CD4-positive, alpha-beta T cell treated with Interferon alpha-2 for 1 hour (primary cell): Measurements from ENCODE around the gene MUC5AC.
"Not testable (repeated sequence)": the region's sequence is repeated elsewhere in the genome, so short reads cannot be mapped to it uniquely, and the experiment has no call there.

Experiments used
- DNase-seq, 2 donors: peaks; one replicate each; pipeline ENCODE4 v3.0.0-alpha.2; 2020 to 2022

MUC5AC gene, protein sequence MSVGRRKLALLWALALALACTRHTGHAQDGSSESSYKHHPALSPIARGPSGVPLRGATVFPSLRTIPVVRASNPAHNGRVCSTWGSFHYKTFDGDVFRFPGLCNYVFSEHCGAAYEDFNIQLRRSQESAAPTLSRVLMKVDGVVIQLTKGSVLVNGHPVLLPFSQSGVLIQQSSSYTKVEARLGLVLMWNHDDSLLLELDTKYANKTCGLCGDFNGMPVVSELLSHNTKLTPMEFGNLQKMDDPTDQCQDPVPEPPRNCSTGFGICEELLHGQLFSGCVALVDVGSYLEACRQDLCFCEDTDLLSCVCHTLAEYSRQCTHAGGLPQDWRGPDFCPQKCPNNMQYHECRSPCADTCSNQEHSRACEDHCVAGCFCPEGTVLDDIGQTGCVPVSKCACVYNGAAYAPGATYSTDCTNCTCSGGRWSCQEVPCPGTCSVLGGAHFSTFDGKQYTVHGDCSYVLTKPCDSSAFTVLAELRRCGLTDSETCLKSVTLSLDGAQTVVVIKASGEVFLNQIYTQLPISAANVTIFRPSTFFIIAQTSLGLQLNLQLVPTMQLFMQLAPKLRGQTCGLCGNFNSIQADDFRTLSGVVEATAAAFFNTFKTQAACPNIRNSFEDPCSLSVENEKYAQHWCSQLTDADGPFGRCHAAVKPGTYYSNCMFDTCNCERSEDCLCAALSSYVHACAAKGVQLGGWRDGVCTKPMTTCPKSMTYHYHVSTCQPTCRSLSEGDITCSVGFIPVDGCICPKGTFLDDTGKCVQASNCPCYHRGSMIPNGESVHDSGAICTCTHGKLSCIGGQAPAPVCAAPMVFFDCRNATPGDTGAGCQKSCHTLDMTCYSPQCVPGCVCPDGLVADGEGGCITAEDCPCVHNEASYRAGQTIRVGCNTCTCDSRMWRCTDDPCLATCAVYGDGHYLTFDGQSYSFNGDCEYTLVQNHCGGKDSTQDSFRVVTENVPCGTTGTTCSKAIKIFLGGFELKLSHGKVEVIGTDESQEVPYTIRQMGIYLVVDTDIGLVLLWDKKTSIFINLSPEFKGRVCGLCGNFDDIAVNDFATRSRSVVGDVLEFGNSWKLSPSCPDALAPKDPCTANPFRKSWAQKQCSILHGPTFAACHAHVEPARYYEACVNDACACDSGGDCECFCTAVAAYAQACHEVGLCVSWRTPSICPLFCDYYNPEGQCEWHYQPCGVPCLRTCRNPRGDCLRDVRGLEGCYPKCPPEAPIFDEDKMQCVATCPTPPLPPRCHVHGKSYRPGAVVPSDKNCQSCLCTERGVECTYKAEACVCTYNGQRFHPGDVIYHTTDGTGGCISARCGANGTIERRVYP (N-terminal part only)

GRCh38 chr11:1157645-1158591, at the start of gene MUC5AC:
TSS of gene MUC5AC (plus strand) at chr11:1157953. CDS start at chr11:1158000, 47 bp downstream.
- no peak for DNase-seq

- DNase-seq: no peak
These were observed 49.4 kb upstream of the MUC5AC start for GRCh38 chr11:1108246-1108900.

DNA sequence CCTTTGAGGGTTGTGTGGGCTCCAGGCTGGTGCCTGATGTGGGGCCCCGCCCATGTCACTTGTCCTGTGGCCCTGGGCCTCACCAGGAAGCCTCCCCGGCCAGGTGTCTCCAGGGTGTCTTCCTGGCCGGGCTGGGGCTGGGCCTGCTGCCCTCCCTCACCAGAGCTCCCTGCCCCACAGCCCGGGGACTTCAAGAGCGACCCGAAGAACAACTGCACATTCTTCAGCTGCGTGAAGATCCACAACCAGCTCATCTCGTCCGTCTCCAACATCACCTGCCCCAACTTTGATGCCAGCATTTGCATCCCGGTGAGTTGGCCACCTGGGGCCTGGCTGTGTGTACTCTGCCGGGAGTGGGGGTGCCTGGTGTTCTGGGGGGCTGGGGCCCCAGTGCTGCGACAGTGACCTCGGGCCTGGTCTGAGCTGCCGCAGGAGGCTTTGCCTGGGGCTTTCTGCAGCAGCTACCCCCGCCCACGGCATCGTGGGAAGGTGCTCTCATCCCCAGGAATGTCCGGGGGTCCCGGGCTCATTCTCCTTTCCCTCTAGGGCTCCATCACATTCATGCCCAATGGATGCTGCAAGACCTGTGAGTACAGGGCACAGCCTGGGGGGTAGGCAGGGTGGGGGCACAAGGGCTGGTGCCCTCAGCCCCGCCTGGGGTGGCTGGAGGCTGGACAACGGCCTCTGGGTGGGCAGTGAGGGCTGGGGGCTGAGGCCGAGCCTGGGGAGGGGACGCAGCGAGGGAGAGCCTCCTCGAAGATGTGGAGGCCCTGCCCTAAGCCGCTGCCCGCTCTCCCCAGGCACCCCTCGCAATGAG, 48.4 kb upstream of the MUC5AC start:
- no peak for DNase-seq

- DNase-seq: no peak
These were observed 47.6 kb upstream of the MUC5AC start for GRCh38 chr11:1109918-1110705.

- no peak for DNase-seq
These were observed 46.1 kb upstream of the MUC5AC start for GRCh38 chr11:1111545-1112212.

DNA sequence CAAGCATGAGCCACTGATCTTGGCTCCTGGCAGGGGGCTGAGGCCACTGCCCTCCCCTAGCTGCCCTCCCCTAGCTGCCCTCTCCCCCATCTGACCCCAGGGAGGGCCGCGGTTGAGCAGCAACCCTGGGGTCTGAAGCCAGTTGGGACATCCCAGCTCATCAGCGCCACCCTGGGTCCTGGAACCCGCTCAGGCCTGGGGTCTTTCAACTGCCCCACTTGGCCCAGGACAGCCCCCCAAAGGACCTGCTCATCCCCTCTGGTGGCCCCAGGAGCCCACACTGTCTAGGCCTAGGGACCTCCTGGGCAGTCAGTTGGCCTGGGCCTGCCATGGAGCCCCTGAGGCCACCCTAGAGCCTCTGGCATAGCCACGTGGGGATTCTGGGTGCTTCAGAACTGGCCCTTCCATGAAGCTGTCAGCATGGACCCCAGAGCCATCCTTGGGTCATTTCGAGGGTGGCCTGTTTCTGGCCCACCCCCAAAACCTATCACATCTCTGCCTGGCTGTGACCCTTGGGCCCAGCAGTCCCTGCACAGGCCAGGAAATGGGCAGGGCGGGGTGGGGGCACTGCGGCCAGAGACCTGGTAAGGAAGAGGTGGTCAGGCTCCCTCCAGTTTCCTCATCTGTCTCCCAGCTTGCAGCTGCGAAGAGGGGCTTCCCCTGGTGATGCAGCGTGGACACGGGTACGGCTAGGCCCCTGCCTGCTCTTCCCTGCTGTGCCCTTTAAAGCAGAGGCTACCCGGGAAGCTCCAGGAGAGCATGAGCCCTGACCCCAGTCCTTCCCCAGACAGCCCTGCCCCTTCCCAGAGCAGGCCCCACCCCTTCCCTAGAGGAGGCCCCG, 45.2 kb upstream of the MUC5AC start:
- no peak for DNase-seq

DNA sequence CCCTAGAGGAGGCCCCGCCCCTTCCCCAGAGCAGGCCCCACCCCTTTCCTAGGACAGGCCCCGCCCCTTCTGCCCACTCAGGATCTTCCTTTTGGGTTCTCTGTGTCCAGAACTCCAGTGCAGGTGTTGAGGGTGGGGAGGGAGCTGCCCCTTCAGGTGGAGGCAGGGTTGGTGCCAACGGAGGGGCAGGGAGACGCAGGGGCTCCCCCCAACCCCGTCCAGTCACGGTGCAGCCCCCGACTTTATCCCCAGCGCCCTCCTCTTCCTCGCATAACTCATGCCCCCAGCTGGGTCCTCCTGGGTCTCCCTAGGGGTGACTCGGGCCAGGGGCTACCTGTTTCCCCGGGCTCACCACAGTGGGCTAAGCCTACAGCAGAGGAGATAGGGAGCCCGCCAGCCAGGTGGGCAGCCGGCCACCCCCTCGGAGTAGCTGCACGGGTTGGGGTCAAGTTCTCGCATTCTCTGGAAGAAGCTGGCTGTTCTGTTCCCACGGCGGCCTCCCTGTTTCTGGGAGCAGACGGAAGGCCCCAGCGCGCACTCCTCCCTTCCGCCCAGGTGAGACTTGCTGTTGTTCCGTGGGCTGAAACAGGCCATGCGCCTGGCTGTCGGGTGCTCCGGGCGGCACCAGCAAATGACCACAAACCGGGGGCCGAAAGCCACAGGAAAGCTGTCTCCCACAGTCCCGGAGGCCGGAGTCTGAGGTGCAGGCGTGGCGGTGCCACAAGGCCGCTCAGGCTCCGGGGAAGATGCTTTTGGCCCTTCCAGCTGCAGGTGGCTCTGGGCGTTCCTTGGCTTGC, 44.1 kb upstream of the MUC5AC start:
- DNase-seq: no peak

- DNase-seq: not testable (repeated sequence)
These were observed 42.5 kb upstream of the MUC5AC start for GRCh38 chr11:1115292-1115691.

DNA sequence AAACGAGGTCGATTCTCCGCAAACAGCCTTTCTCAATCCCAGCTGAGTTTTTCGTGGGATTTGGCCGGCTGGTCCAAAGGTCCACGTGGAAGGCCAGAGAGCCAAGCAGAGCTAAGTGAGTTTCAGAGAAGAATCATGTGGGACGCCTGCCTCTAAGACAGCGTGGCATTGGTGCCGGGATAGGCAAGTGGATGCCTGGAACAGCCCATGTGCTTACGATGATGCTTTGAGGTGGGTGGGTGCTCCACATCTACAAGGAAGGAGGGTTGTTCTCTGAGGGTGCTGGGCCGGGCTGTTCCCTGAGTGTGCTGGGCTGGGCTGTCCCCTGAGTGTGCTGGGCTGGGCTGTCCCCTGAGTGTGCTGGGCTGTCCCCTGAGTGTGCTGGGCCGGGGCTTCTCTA, 41.6 kb upstream of the MUC5AC start:
- no peak for DNase-seq

- no peak for DNase-seq
These were observed 40.9 kb upstream of the MUC5AC start for GRCh38 chr11:1116666-1117390.

DNA sequence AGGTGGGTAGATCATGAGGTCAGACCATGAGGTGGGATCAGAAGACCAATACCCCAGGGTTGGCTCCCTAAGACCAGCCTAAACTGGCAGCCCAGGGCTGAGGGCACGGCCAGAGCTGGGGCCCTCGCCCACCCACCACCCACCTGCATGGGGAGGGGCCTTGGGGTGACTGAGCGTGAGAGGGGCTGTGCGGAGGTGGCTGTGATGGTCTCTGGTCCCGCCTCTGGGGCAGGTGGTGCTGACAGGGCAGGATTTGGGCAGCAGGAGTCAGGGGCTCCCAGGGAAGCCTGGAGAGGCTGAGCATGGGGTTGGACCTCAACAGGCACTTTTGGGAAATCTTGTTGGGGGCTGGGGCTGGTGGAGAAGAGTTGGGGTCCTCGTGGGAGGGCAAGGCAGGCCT, 39.8 kb upstream of the MUC5AC start:
- DNase-seq: no peak

DNA sequence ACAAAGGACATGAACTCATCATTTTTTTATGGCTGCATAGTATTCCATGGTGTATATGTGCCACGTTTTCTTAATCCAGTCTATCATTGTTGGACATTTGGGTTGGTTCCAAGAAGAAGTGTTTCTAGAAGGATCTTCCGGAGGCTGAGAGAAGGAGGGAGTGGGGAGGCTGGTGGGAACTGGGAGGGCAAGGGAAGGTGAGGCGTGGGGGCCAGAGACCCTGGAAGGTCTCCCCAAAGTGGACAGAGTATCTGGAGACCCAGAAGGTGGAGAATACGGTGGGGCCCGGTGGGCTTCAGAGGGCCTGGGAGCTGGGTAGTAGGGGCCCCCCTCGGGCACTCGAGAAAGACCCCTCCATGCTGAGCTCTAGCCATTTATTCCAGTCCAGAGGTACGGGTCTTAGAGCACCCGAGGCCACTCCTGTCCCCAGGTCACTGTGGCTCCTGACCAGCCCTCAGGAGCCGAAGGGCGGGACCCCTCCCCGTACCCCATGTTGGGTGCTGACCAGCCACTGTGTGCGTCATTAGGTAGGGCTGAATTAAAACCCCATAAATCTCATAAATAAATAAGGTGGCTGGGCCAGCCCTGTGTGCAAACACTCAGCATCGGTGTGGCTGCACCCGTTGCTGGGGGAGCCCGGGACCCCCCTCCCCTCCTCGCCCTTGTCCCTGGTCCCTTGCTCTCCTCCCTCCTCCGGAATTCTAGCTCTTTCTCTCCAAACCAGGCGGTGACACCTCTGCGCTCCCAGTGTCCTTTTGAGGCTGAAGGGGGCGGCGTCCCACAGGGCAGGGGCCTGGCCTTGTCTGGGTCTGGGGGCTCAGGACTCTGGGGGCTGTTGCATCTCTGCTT, 38.8 kb upstream of the MUC5AC start:
- DNase-seq: no peak

DNA sequence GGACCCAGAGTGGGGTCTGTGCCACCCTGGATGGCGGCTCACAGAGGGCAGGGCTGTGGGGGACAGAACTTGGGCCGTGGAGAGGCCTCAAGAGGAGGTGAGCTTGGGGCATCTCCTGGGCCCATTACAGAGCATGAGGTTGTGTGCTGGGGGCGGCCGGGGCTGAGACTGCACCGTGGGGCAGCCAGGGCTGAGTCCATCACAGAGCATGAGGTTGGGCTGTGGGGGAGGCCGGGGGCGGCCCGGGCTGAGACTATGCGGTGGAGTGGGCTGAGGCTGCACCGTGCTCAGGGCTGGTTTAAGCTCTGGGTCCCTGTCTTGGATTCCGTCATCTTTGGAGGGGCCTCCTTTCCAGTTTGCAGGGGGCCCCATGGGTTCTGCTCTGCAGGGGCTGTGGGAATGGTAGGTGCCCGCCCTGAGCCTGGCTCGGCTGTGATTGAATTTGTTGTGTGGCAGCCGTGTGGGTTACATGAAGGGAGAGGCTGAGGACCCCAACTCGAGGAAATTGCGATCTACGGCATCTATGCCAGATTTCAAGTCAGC, 38.1 kb upstream of the MUC5AC start:
- DNase-seq: no peak

- no peak for DNase-seq
These were observed 37.0 kb upstream of the MUC5AC start for GRCh38 chr11:1120532-1121330.
